ENCODE results near the gene ZNF638.
"Not testable (repeated sequence)": the region's sequence is repeated elsewhere in the genome, so short reads cannot be mapped to it uniquely, and the experiment has no call there.

Gene ZNF638, protein sequence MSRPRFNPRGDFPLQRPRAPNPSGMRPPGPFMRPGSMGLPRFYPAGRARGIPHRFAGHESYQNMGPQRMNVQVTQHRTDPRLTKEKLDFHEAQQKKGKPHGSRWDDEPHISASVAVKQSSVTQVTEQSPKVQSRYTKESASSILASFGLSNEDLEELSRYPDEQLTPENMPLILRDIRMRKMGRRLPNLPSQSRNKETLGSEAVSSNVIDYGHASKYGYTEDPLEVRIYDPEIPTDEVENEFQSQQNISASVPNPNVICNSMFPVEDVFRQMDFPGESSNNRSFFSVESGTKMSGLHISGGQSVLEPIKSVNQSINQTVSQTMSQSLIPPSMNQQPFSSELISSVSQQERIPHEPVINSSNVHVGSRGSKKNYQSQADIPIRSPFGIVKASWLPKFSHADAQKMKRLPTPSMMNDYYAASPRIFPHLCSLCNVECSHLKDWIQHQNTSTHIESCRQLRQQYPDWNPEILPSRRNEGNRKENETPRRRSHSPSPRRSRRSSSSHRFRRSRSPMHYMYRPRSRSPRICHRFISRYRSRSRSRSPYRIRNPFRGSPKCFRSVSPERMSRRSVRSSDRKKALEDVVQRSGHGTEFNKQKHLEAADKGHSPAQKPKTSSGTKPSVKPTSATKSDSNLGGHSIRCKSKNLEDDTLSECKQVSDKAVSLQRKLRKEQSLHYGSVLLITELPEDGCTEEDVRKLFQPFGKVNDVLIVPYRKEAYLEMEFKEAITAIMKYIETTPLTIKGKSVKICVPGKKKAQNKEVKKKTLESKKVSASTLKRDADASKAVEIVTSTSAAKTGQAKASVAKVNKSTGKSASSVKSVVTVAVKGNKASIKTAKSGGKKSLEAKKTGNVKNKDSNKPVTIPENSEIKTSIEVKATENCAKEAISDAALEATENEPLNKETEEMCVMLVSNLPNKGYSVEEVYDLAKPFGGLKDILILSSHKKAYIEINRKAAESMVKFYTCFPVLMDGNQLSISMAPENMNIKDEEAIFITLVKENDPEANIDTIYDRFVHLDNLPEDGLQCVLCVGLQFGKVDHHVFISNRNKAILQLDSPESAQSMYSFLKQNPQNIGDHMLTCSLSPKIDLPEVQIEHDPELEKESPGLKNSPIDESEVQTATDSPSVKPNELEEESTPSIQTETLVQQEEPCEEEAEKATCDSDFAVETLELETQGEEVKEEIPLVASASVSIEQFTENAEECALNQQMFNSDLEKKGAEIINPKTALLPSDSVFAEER (N-terminal part only)

DNA sequence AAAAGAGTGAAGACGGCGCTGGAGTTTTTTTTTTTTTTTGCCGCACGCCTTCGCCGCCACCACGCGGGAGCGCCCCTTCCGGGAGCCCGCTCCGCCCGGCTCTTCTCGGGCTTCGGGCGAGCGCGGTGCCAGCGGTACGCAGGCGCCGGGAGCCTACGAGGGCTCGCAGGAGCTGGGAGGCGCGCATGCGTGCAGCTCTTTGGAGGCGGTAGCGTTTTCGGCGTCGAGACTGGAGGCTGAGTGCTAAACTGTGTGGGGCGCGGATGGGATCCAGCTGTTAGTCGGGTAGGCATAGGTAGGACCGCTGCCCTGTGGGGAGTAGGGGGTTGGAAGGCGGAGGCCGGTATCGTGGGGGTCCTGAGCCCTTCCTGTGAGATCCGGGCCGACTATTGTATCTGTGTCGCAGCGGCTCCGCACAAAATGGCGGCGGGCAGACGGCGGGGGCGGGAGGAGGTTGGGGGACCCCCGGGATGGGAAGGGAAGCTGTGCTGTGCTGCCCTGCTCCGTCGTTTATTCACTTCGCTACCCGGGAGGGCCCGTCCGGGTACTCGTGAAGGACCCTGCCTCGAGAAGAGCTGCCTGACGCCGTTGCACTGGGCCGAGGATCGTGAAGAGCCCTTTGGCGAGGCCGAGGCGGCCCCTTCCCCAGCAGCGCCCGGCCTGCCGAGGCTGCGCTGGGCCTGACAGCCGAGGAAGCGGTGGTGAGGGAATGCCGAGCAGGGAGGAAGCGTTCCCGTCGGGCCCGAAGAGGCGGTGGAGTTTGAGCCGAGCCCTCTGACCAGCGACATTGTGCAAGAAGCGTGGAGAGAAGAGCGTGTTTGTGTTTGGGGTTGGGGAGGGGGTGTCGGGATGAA, at the start of gene ZNF638:
Gene ZNF638, plus strand, starts transcription at position 202 of the 854 bp plus-strand sequence. CDS start 17,173 bp downstream, outside the sequence.
- DNase-seq (ENCODE audit: low read depth in 2 of 2): peak; percentile 84 to 86

- DNase-seq (ENCODE audit: low read depth in 2 of 2): no peak
These were observed 49.6 kb upstream of the ZNF638 start for GRCh38 chr2:71281950-71282349.

DNA sequence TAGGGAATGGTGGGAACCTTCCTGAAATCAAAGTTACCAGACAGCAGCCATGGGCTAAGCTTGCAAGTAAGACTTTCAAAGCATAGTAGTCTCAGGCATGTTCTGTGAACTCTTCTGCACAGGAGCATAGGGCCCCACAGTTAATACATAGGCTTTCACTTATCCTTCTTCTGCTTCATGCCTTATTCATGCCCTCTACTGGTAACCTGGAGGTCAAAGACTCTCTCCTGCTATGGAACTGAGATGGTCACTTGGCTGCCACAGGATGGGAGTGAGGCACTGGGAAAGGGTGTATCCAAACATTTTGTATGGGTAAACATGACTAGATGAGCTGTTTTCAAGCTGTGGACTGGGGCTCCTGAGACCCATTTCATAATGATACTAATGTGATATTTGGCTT, 49.1 kb upstream of the ZNF638 start:
- DNase-seq (ENCODE audit: low read depth in 2 of 2): no peak

DNA sequence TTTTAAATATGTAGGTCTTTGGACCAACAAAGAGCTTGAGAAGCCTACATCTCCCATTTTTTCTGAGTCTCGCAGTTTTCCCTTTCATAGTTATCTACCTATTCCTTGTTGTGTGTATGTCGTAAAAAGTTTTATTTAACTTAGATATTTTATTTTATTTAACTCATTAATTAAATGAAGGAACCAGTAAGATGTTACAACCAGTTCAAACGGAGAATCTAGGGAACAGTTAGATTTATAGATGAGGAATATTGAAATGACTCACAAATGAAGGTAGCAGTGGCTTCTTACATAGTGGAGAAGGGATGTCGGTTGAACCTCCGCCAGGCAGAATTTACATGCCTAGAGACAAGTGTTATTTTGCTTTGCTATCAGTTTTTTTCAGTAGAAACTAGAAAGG, 48.5 kb upstream of the ZNF638 start:
- no peak for DNase-seq (ENCODE audit: low read depth in 2 of 2)

- no peak for DNase-seq (ENCODE audit: low read depth in 2 of 2)
These were observed 45.9 kb upstream of the ZNF638 start for GRCh38 chr2:71285706-71286105.

DNA sequence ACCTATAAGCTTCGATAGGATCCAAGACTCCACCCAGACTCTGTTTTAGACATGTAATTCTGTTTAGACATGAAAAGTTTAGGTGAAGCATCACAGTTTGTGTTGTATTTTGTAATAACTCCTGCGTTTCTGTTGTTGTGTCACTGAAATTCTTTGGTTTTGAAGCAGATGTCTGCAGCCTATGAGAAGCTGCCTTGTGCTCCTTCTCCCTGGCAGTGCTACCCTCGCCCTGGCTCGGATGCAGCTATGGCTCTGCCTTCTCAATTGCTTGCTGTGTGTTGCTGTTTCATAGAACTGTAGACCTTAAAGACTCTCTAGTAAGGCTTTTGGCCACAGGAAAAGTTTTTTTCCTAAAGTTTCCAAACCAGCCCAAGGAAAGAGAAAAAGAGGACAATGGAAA, 40.2 kb upstream of the ZNF638 start:
- DNase-seq (ENCODE audit: low read depth in 2 of 2): no peak

- no peak for DNase-seq (ENCODE audit: low read depth in 2 of 2)
These were observed 39.4 kb upstream of the ZNF638 start for GRCh38 chr2:71292159-71292558.

DNA sequence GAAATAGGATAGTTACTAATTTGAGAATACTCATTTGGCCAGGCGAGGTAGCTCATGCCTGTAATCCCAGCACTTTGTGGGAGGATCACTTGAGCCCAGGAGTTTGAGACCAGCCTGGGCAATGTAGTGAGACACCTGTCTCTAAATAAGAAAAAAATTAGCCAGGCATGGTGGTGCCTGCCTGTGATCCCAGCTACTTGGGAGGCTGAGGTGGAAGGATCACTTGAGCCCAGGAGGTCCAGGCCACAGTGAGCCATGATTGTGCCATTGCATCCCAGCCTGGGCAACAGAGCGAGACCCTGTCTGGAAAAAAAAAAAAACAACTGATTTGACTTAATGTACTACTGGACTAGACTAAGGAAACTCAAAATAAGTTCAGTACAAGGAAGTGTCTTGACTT, 32.7 kb upstream of the ZNF638 start:
- no peak for DNase-seq (ENCODE audit: low read depth in 2 of 2)

DNA sequence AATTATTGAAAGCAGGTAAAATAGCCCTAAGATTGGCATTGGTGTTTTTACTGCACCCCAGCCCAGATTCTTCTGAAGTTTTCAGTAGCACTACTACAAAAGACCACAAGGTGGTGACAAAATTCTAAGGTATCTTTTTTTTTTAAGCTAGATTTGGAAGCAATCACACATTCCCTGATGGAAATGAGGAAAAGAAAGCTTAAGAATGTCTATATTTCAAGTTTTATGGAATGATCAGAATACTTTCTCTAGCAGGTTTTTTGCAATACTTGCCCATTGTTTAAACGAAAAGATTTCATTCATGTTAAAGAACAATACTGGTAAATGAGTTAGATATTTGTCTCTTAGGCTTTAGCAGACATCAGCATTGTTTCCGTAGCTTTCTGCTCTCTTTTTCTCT, 32.1 kb upstream of the ZNF638 start:
- no peak for DNase-seq (ENCODE audit: low read depth in 2 of 2)

DNA sequence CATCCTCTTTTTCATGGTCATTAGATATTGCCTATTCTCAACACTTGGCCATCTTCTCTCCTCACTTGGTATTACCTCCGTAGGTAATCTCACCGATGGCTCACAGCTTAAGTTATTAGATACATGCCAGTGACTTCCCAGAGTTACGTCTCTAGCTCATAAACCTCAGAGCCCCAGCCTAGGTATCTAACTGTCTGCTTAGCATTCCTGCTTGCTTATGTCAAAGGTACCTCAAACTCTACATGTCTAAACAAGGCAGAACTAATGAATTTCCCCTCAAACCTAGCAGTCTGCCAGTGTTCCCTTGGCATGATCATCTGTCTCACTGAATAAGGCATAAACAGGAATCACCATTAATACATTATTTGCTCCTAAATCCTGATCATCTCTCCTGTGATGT, 27.7 kb upstream of the ZNF638 start:
- no peak for DNase-seq (ENCODE audit: low read depth in 2 of 2)

- DNase-seq (ENCODE audit: low read depth in 2 of 2): no peak
These were observed 24.8 kb upstream of the ZNF638 start for GRCh38 chr2:71306762-71307161.

DNA sequence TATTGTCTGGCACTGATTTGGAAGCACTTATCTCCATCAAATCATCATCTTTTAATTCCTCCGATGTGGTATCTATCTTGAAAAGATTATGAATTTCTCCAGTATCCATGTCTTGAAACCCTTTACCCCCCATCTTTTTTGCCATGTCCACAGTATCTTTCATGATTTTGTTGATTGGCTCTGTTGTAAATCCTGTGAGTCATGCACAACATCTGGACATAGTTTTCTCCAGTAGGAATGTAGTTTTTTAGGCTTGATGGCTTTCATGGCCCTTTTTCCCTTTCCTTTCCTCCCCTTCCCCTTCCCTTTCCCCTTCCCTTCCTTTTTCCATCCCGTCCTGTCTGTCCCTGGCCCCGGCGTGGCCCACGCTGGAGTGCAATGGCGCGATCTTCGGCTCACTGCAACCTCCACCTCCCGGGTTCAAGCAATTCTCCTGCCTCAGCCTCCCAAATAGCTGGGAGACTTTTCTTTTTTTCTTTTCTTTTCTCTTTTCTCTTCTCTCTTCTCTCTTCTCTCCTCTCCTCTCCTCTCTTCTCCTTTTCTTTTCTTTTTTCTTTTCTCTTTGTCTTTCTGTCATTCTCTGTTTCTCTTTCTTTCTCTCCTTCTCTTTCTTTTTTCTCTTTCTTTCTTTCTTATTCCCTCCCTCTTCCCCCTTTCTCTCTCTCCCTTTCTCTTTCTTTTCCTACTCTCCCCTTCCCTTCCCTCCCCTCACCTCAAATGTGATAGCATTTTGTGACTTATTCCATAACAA, 18.4 kb upstream of the ZNF638 start:
- no peak for DNase-seq (ENCODE audit: low read depth in 2 of 2)

DNA sequence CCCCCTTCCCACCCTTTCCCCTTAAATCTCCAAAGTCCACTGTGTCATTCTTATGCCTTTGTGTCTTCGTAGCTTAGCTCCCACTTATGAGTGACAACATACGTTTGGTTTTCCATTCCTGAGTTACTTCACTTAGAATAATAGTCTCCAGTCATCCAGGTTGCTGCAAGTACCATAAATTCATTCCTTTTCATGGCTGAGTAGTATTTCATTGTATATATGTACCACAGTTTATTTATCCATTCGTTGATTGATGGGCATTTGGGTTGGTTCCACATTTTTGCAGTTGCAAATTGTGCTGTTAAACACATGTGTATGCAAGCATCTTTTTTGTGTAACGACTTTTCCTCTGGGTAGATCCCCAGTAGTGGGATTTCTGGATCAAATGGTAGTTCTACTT, 14.5 kb upstream of the ZNF638 start:
- DNase-seq (ENCODE audit: low read depth in 2 of 2): no peak

- not testable (repeated sequence) for DNase-seq (ENCODE audit: low read depth in 2 of 2)
These were observed 13.7 kb upstream of the ZNF638 start for GRCh38 chr2:71317900-71318299.

GRCh38 chr2:71323386-71323785, 8.2 kb upstream of the ZNF638 start:
- DNase-seq (ENCODE audit: low read depth in 2 of 2): no peak

DNA sequence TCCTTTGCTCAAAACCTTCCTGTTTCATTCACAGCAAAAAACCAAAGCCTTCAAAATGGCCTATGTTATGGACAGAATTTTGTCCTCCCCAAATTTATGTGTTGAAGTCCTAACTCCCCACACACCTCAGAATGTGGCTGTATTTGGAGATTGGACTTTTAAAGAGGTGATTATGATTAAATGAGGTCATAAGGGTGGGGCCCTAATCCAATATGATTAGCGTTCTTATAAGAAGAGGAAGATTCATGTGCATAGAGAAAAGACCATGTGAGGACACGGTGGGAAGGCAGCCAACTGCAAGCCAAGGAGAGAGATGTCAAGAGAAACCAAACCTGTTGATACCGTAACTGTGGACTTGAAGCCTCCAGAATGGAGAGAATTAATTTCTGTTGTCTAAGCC, 4.6 kb upstream of the ZNF638 start:
- no peak for DNase-seq (ENCODE audit: low read depth in 2 of 2)

DNA sequence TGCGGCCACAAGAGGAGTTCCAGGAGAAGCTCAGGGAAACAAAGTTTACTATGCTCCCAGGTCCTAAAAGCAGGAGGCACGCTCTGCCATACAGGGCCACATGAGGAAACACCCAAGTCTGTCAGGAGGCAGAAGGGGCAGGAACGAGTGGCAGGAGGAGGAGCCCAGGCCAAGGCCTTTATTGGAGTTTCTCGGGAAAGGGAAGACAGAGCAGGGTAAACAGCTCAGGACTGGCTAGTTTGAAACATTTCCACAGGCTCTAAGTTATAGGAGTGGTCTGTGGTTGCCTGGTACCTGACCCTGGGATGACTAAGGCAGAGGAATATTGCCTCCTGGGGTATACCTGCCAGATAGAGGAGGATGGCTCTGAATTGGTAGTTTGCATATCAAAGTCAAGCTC, 3.7 kb upstream of the ZNF638 start:
- no peak for DNase-seq (ENCODE audit: low read depth in 2 of 2)

DNA sequence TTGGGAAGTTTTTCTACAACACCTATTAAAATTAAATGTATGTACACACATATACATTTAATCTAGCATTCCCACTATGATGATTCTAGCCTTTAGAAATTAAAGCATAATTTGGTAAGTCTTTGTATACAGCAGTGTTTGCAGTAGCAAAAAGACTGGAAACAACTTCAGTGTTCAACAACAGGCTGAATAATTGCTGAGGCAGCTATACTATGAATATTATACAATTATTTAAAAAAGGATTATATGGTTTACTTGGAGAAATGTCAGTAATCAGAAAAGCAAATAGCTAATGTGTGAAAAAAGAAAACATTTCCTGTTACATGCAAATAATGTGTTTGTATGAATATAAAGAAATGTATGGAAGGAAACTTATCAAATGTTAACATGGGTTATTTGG, 1.4 kb upstream of the ZNF638 start:
- DNase-seq (ENCODE audit: low read depth in 2 of 2): no peak

DNA sequence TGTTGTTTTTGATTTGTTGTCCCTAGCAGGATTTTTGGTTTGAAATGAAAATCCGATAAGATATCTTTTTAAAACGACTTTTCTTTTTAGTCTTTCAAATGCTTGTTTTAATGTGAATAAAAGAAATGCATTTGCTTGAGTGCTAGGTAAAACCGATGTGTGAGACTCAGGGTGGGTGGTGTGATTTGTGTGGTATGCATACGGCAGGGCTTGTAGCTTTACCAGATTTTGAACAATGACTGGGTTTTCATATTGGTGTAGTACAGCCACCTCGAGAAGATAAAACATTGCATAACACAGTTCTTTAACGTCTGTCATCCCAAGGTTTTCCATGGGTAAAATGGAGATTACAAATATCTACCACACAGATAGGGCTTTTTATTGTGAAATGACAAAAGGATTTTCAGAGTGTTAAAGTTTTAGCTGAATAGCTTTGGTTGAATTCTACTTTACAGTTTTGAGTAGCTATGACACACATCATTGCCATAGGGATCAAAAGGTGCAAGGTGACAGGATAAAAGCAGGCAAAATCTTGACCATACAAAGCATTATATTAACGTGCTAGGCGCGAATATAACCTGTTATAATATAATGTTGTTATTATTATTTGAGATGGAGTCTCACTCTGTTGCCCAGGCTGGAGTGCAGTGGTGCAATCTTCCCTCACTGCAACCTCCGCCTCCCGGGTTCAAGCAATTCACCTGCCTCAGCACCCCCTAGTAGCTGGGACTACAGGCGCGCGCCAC, 824 bp upstream of the ZNF638 start:
- DNase-seq (ENCODE audit: low read depth in 2 of 2): no peak

GRCh38 chr2:71331331-71331580, 326 bp upstream of the ZNF638 start:
- DNase-seq (ENCODE audit: low read depth in 2 of 2): not testable (repeated sequence)

All from stimulated activated CD4-positive, alpha-beta T cell treated with anti-CD3 and anti-CD28 coated beads, Interleukin-15, amount 100 ng/mL, for 48 hours (primary cell).